ENCODE data around the gene FANCM. TPM values are rescaled to one million over a fixed set of nuclear protein-coding genes. Genes with fewer than 3 reads are reported as not detected.

FANCM gene
- total RNA-seq, 1 experiment from 2014 or later, result 6.6 TPM

GRCh38 chr14:45185100-45185814 lies 49.5 kb downstream of the FANCM start:
- no peaks in the 10 kb centered on the region for H3K27me3 ChIP-seq (ENCODE audit: control insufficient read depth, insufficient read depth, low read length)
- intact Hi-C loops (cut with micrococcal nuclease; ENCODE audit: unreplicated experiment) (no loop called here), in situ Hi-C loops (cut with HindIII; ENCODE audit: low pct_unique_long_range_greater_than_20kb, low sequenced_read_pairs) (no loop called here)
- no TSS peak for BruUV-seq (replicated peaks)
- no peaks in the 10 kb centered on the region for H3K9me3 ChIP-seq (ENCODE audit: control insufficient read depth, insufficient read depth, low read depth, low read length)
- H3K27ac ChIP-seq (ENCODE audit: low read length), result no peak overlapping the region
- POLR2A ChIA-PET, result interaction anchor here (0.7 kb wide), 1 partner anchor 14 kb away, joined by 5 read pairs; no protein-coding TSS in a partner anchor
- TF ChIP-seq TCF7L2 (IDR thresholded peaks at IDR 0.05; ENCODE audit: low read depth, low read length), result no peak
- no peak for TF ChIP-seq CTCF (IDR thresholded peaks at IDR 0.05)
- no peak for TF ChIP-seq SIN3A (IDR thresholded peaks at IDR 0.05; ENCODE audit: borderline replicate concordance, insufficient read depth, low read depth, low read length)
- TF ChIP-seq REST (IDR thresholded peaks at IDR 0.05; ENCODE audit: insufficient read depth in 1 of 2, low read depth in 2 of 2, low read length in 1 of 2), result no peak
- no peak for TF ChIP-seq POLR2AphosphoS5 (IDR thresholded peaks at IDR 0.05; ENCODE audit: low read depth, low read length)
- H3K4me3 ChIP-seq (ENCODE audit: low read depth in 2 of 2, low read length in 2 of 2), result no peak overlapping the region
- CTCF ChIA-PET, result no interaction called here
- H3K4me1 ChIP-seq (ENCODE audit: control insufficient read depth, insufficient read depth, low read length), result no peaks in the 10 kb centered on the region
- DNase-seq (ENCODE audit: low read depth, low spot score), result no peak
- H3K36me3 ChIP-seq (ENCODE audit: control insufficient read depth, insufficient read depth, low read length), result no peaks in the 10 kb centered on the region; the same call in 1 of the 2 replicates
- ATAC-seq, result no peak

- Histone ChIP-seq H3K4me1 (ENCODE audit: control insufficient read depth, insufficient read depth, low read length) (no peaks in the 10 kb centered on the region), H3K27ac (ENCODE audit: low read length) (no peak overlapping the region), H3K36me3 (ENCODE audit: control insufficient read depth, insufficient read depth, low read length) (no peaks in the 10 kb centered on the region; the same call in 1 of the 2 replicates), H3K9me3 (ENCODE audit: control insufficient read depth, insufficient read depth, low read depth, low read length) (no peaks in the 10 kb centered on the region), H3K27me3 (ENCODE audit: control insufficient read depth, insufficient read depth, low read length) (no peaks in the 10 kb centered on the region), H3K4me3 (ENCODE audit: low read depth in 2 of 2, low read length in 2 of 2) (no peak overlapping the region)
- intact Hi-C loops (cut with micrococcal nuclease; ENCODE audit: unreplicated experiment), result no loop called here
- CTCF ChIA-PET, result no interaction called here
- DNase-seq (ENCODE audit: low read depth, low spot score) (no peak), ATAC-seq (no peak)
- in situ Hi-C loops (cut with HindIII; ENCODE audit: low pct_unique_long_range_greater_than_20kb, low sequenced_read_pairs), result no loop called here
- POLR2A ChIA-PET, result no interaction called here
- TF ChIP-seq POLR2AphosphoS5 (IDR thresholded peaks at IDR 0.05; ENCODE audit: low read depth, low read length) (no peak), SIN3A (IDR thresholded peaks at IDR 0.05; ENCODE audit: borderline replicate concordance, insufficient read depth, low read depth, low read length) (no peak), TCF7L2 (IDR thresholded peaks at IDR 0.05; ENCODE audit: low read depth, low read length) (no peak), REST (IDR thresholded peaks at IDR 0.05; ENCODE audit: insufficient read depth in 1 of 2, low read depth in 2 of 2, low read length in 1 of 2) (no peak), CTCF (IDR thresholded peaks at IDR 0.05) (no peak)
- no TSS peak for BruUV-seq (replicated peaks)
Measured at GRCh38 chr14:45194964-45195363, 59.2 kb downstream of the FANCM start.

All from Panc1 (cell line).